Stimulated activated CD8-positive, alpha-beta memory T cell treated with anti-CD3 and anti-CD28 coated beads, Interleukin-2, amount 100 ng/mL, for 48 hours (primary cell): ENCODE results near the gene SLC40A1.

Experiments used
- DNase-seq, 2 donors: peaks; one replicate each; pipeline ENCODE4 v3.0.0-alpha.2; 2020; ENCODE audit warnings: low read depth in 2 of 2

Gene SLC40A1

DNA sequence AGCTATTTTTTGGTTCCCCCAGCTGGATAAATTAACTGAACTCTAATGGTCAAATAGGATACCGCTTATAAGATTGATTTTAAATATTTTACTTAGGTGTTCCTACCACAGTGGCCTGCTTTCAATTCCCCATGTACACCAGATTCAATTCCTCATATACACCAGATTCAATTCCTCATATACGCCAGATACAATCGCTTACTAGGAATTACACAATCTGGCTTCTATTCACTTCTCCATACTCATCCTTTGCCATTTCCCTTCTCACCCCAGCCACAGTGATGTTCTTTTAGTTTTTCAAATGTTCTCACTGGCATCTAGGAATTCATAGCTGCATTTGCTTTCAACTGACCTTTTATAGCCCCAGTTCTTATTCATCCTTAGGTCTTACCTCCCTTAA, 66.5 kb downstream of the SLC40A1 start:
- no peak for DNase-seq

DNA sequence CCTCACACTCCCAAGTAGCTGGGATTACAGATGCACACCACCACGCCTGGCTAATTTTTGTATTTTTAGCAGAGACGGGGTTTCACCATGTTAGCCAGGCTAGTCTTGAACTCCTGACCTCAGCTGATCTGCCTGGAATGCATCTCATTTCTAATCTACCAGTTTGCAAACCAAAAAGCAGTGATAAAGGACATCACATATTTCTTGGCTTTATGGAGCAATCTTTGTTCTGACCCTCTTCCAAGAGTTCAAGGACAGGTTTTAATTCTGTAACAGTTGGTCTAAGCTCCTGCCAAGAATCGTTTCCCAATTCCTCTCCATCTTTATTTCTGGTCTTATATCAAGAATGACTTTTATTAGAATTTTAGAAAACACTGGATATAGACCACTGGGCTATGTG, 67.7 kb downstream of the SLC40A1 start:
- DNase-seq, result no peak

DNA sequence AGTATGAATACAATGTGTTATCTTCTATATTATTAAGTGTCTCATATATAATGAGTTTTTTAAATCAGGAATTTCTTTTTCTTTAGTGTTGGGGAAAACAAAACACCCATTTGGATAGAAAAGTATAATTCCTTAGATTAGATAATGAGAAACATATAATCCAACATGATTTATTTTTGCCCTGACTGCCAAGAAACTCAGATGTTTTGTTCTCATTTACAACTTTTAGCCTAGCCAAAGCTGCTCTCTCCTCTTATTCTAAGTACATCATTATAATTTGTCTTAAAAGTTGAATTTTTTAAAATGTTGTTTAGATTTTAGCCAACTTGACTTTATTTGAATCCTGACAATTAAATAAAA, 68.6 kb downstream of the SLC40A1 start:
- no peak for DNase-seq

DNA sequence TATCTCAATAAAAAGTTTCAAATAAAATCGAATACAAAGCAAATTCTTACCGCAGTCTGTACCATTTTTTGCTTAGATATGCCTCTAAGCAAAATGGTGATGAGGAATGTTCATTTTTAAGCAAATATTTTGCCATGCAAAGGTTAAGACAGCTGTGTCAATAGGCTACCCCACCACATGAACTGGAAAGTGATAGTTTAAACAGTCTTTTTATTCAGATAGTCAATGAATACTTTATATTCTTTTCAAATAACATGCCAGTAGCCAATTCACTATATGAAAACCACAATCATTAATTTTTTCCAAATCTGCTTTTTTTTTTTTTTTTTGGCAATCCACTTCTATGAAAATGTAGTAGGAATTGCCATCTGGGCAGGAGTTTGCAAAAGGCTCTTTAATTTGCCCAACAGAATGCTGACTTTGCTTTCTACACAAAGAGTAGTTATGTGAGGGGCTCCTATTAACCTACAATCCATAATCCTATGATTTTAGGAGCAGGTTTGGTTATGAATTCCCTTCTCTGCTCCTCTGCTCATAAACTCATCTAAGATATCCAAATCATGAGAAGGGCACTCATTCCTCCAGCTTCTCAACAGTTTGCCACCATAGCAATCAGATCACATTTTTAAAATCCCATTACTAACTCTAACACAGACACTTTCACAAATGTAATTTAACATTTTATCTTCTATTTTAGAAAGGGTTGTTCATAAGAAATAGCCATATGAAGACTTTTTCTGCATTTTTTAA, 69.2 kb downstream of the SLC40A1 start:
- DNase-seq, result no peak
